GM18907 (cell line): ENCODE data around the gene CR2.
"Not testable (repeated sequence)": the region's sequence is repeated elsewhere in the genome, so short reads cannot be mapped to it uniquely, and the experiment has no call there.

Experiments used
- ATAC-seq: cut with Tn5 transposase; IDR thresholded peaks from one replicate; pipeline ENCODE4 v1.9.1; 2021; ENCODE audit warnings: mild to moderate bottlenecking, moderate library complexity; ENCODE audit not compliant: unreplicated experiment

Gene CR2

GRCh38 chr1:207444514-207445217 lies 9.5 kb upstream of the CR2 start:
- no peak for ATAC-seq

DNA sequence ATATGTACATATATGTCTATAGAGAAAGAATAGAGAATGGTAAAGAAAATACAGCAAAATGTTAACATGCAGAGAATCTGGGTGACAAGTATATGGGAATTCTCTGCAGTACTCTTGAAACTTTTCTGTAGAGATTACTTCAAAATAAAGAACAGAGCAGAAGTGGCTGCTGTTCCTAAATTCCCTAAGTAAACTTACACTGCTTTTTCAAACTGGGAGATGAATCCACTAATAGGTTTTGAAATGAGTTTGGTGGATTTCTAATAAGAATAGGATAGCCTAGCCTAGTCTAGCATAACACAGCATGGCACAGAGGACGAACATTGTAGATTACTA lies 450 bp upstream of the CR2 start:
- ATAC-seq: no peak

DNA sequence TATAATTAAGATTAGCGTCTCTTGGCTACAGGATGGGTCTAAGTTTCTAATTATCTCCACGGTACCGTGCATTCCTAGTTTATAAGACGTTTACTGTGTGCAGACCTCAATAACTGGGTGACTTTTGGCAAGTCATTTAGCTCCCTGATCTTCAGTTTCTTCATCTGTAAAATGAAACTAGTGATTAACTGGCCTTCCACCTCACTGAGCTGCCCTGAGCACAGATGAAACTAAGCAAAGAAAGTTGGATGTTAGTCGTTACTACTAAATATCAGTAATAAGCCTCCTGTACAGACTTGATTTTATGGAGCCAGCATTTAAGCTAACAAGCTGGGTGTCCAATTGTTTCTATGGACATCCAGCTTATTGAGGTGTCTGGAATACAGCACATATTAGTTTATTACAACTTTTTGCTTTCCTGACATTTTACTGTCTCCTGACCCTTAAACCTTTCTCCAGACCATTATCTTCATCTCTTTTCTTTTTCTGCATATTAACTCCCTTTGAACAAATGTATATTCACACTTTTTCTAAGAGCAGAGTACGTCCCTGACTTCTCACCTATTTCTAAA lies 1.1 kb downstream of the CR2 start:
- peak; percentile 23 for ATAC-seq

GRCh38 chr1:207458414-207458813 lies 4.3 kb downstream of the CR2 start:
- ATAC-seq: no peak

DNA sequence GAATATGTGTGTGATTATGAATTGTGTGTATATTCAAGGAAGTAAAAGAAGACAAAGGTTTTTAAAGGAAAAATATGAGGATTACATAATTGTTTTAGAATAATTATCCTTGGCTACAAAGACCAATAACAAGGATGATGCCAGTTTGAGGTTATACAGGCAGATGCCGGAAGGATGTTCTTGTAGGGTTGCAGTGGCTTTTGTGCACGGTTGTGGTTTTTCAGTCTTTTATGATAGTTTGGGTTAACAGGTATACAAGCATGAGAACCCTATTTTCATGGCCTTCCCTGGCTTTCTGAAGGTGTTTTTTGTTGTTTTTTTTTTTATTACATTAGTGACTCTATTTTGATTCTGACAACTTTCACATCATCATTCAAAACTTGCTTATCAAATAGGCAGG lies 4.9 kb downstream of the CR2 start:
- ATAC-seq: no peak

- no peak for ATAC-seq
These were observed 7.5 kb downstream of the CR2 start for GRCh38 chr1:207461649-207462048.

GRCh38 chr1:207462535-207462934 lies 8.4 kb downstream of the CR2 start:
- ATAC-seq: no peak

DNA sequence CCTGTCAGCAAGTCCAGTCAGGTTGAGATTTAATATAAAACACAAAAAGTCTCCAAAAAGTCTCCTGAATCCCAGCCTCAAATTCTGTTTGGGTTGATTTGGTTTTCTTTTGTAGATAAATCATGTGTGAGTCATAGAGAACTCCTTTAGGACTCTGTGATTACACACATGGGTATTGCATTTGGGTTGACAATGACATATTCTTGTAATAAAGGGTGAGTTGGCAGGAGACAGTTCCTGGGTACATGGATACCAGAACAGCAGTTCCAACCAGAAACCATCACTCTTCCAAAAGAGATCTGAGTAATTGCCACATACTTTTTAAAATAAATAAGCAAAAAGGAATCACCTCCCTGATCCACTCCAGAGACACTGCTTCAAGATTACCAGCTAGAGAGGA lies 8.9 kb downstream of the CR2 start:
- ATAC-seq: no peak

DNA sequence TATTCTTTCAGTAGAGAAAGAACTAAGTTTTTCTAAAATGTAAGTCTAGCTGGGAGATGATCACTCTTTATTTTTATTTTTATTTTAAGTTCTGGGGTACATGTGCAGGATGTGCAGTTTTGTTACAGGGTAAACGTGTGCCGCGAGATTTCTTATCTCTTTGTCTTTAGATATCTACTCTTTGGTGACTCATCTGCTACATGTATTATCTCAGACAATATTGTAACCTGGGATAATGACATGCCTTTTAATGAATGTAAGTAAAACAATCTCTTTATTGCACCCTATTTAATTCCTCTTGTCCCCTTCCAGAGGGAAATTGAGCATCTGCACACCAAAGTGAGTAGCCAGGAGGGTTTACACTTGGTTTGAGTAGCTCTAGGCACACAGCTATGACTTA lies 9.4 kb downstream of the CR2 start:
- no peak for ATAC-seq

GRCh38 chr1:207470927-207471326 lies 16.8 kb downstream of the CR2 start:
- no peak for ATAC-seq

GRCh38 chr1:207474210-207474609 lies 20.1 kb downstream of the CR2 start:
- ATAC-seq: no peak

- no peak for ATAC-seq
These were observed 32.1 kb downstream of the CR2 start for GRCh38 chr1:207486198-207486597.

- no peak for ATAC-seq
These were observed 33.5 kb downstream of the CR2 start for GRCh38 chr1:207487636-207488035.

- no peak for ATAC-seq
These were observed 39.1 kb downstream of the CR2 start for GRCh38 chr1:207493212-207493611.

DNA sequence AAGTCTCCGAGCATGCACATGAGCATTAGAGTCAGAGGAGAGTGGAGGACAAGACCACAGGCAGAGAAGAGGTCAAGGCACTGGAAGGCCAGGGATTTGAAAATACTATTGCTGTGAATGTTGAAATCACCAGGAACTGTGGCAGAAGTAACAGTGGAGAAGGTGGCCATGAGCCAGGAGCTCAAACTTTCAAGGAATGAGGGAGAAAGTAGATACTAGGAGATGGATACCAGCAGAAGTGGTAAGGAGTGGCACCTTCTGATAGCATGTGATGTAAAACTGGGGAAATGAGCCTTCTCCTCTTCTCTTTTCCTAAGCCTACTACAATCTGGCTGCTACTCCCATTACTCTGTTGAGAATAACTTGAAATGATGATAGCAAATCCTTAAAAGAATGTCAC lies 40.0 kb downstream of the CR2 start:
- no peak for ATAC-seq

DNA sequence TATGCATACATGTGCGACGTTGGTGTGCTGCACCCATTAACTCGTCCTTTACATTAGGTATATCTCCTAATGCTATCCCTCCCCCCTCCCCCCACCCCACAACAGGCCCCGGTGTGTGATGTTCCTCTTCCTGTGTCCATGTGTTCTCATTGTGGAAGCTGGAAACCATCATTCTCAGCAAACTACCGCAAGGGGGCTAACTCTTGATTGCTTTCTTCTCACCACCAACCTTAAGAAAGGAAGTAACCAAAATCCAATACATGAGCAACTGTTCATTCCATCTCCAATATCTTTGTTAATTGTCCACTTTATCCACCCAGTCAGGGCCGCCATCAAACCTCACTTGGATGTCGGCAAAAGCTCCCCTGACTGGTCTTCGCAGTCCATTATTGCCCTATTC lies 41.2 kb downstream of the CR2 start:
- ATAC-seq: not testable (repeated sequence)

DNA sequence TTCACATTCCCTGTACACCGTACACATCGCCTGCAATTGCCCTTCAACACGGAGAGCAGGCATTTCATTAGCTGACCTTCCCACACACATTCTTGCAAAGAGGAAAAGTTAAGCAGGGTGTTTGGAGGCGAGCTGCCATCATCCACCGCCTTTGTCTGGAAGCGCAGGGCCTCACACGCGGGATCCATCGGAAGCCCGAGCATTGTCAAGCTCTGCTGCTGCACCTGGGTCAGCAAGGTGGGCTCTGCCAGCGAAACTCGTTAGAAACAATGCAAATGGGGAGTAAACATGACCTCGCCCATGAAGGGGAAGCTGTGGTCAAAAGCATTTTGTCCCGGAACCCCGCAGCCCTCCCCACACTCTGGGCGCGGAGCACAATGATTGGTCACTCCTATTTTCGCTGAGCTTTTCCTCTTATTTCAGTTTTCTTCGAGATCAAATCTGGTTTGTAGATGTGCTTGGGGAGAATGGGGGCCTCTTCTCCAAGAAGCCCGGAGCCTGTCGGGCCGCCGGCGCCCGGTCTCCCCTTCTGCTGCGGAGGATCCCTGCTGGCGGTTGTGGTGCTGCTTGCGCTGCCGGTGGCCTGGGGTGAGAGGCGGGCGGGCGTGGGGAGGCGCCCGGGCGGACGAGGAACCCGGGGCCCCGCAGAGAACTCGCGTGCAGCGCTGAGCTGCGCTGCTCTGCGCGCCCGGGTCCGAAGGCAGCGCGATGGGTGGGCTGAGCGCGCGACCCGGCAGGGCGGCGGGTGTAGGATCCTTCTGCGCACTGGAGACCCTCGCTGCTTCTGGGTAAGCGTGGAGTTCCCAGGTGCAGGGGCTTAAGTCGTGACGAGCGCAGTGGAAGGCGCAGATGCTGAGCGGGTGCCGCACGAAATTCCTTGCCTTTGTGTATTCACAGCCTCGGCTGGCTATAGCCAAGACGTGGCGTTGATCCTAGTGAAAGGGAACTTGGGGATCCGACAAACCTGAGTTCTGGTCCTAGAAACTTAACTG lies 42.0 kb downstream of the CR2 start, which contains the start of gene CR1:
TSS of gene CR1 (plus strand) at position 357 of the 992 bp plus-strand sequence. CDS start at position 468, 111 bp downstream.
- ATAC-seq: peak; percentile 56

DNA sequence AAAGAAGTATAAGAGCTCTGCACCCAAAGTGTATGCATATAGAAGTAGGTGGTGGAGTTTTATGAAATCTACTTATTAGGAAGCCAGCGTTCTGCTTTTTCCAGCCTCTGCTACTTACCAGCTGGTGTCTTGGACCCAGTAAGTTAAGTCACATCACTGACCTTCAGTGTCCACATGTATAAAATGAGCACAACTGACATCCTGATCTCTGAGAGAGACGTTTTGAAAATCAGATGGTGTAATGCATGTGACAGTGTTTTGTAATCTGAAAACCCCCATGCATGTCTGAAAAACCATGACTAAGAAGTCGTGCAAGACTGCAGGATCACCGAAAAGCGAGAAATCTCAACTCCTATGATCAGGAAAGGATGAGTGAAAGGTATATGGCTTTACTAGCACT lies 43.8 kb downstream of the CR2 start:
- ATAC-seq: no peak

GRCh38 chr1:207499573-207499972 lies 45.4 kb downstream of the CR2 start:
- peak; percentile 47 for ATAC-seq

DNA sequence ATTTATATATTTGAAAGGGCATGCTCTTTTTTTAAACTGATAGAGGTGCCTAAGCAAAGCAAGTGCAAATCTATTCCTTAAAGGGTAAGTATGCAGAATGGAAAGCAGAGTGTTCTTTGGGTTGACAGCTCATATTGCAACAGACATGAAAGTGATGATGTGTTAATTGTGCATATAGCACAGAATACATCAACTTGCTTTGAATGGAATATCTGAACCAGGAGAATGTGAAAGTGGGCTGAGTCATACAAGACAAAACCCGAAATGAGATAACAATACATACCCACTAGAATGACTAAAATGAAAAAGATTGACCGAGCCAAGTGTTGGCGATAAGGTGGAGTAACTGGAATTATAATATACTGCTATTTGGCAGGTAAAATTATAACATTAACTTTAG lies 46.2 kb downstream of the CR2 start:
- ATAC-seq: no peak

DNA sequence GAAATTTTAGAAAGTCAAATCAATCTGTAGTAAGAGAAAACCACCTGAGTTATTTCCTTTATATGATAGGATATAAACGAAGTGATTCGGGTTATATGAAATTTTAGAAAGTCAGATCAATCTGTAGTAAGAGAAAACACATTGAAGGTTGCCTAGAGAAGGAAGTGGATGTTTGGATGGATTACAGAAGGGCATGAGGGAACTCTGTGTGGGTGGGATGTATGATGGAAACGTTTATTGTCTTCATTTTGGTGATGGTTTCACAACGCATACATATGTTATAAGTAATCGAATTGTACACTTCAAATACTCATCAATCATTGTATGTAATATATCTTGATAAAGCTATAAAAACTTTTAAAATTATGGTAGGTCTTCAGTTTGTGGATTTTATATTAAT lies 46.9 kb downstream of the CR2 start:
- no peak for ATAC-seq

DNA sequence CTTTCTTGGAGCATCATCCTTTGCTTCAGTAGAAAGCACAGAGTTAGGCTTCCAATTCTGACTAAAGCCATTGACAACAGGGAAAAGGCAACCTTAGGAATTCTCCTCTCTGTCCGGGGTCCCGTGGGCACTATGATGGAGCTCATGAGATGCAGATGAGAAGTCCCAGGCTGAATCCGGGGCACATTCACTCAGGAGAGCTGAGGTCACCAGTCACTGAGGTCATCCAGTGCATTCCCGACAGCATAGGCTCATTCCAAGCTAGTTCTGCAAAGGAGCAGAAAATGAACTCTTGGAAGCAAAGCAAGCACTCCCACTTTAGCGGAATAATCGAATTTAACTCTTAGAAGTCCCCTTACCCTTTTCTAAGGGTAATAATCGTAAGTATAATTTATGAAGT lies 48.6 kb downstream of the CR2 start:
- no peak for ATAC-seq
